H9 (cell line): Measurements from ENCODE around the gene DNHD1. TPM values are rescaled to one million over a fixed set of nuclear protein-coding genes. Genes with fewer than 3 reads are reported as not detected.

ENCODE experiments used
- DNase-seq: peaks from one replicate; pipeline ENCODE4 v3.0.0-alpha.2; 2017
- H2AFZ ChIP-seq: one replicate; pipeline ENCODE4 v1.6.1; 2013; ENCODE audit warnings: mild to moderate bottlenecking, low read length, control low read depth, moderate library complexity
- H2AK5ac ChIP-seq: 2 replicates; pipeline ENCODE4 v1.6.1; 2013; ENCODE audit warnings: low read length, control low read depth, mixed read lengths; ENCODE audit not compliant: insufficient read length
- H2BK120ac ChIP-seq: one replicate; pipeline ENCODE4 v1.6.1; 2013; ENCODE audit warnings: low read depth, mild to moderate bottlenecking, low read length, control low read depth, inconsistent platforms; ENCODE audit not compliant: poor library complexity, severe bottlenecking
- H2BK12ac ChIP-seq: 2 replicates; pipeline ENCODE4 v1.6.1; 2013; ENCODE audit warnings: low read length, control low read depth, mixed read lengths, low read depth; ENCODE audit not compliant: insufficient read length
- H2BK15ac ChIP-seq: 2 replicates; pipeline ENCODE4 v1.6.1; 2013; ENCODE audit warnings: low read depth, low read length, control low read depth
- H2BK20ac ChIP-seq: one replicate; pipeline ENCODE4 v1.6.1; 2013; ENCODE audit warnings: low read depth, mild to moderate bottlenecking, low read length, control low read depth, inconsistent platforms; ENCODE audit not compliant: poor library complexity, severe bottlenecking
- H2BK5ac ChIP-seq: 2 replicates; pipeline ENCODE4 v1.6.1; 2013; ENCODE audit warnings: low read length, control low read depth, mixed read lengths; ENCODE audit not compliant: insufficient read length
- H3K14ac ChIP-seq: 2 replicates; pipeline ENCODE4 v1.6.1; 2013; ENCODE audit warnings: low read length, control low read depth; ENCODE audit not compliant: insufficient read depth
- H3K18ac ChIP-seq: 2 replicates; pipeline ENCODE4 v1.6.1; 2013; ENCODE audit warnings: low read depth, mild to moderate bottlenecking, mixed read lengths, low read length, control low read depth; ENCODE audit not compliant: insufficient read length
- H3K23ac ChIP-seq: 2 replicates; pipeline ENCODE4 v1.6.1; 2013; ENCODE audit warnings: low read length, control low read depth, mixed read lengths, low read depth; ENCODE audit not compliant: insufficient read length
- H3K23me2 ChIP-seq: 2 replicates; pipeline ENCODE4 v1.6.1; 2013; ENCODE audit warnings: low read depth, mild to moderate bottlenecking, mixed read lengths, low read length, control low read depth; ENCODE audit not compliant: insufficient read length, poor library complexity, severe bottlenecking
- H3K27ac ChIP-seq: 2 replicates; pipeline ENCODE4 v1.5.1; 2013; ENCODE audit warnings: low read length, control low read depth, mixed read lengths, low read depth; ENCODE audit not compliant: insufficient read length
- H3K27me3 ChIP-seq: 2 replicates; pipeline ENCODE4 v1.6.1; 2013; ENCODE audit warnings: low read length, control low read depth, inconsistent platforms; ENCODE audit not compliant: insufficient read depth
- H3K4ac ChIP-seq: 2 replicates; pipeline ENCODE4 v1.6.1; 2013; ENCODE audit warnings: low read depth, mild to moderate bottlenecking, control low read depth, inconsistent platforms, low read length, moderate library complexity
- H3K4me1 ChIP-seq: 2 replicates; pipeline ENCODE4 v1.6.1; 2013; ENCODE audit warnings: low read length, control low read depth, inconsistent platforms; ENCODE audit not compliant: insufficient read depth
- H3K4me2 ChIP-seq: 2 replicates; pipeline ENCODE4 v1.6.1; 2013; ENCODE audit warnings: low read length, control low read depth, mixed read lengths; ENCODE audit not compliant: insufficient read length, insufficient read depth
- H3K56ac ChIP-seq: 2 replicates; pipeline ENCODE4 v1.6.1; 2013; ENCODE audit warnings: low read depth, mild to moderate bottlenecking, mixed read lengths, low read length, control low read depth; ENCODE audit not compliant: insufficient read length
- H3K79me1 ChIP-seq: 2 replicates; pipeline ENCODE4 v1.6.1; 2013; ENCODE audit warnings: low read depth, mild to moderate bottlenecking, moderate library complexity, low read length, control low read depth, inconsistent platforms; ENCODE audit not compliant: insufficient read depth, poor library complexity, severe bottlenecking
- H3K79me2 ChIP-seq: 2 replicates; pipeline ENCODE4 v1.6.1; 2013; ENCODE audit warnings: low read length, control low read depth, inconsistent platforms; ENCODE audit not compliant: insufficient read depth
- H3K9ac ChIP-seq: 2 replicates; pipeline ENCODE4 v1.6.1; 2013; ENCODE audit warnings: low read length, control low read depth, mixed read lengths; ENCODE audit not compliant: insufficient read length; ENCODE audit errors: extremely low read depth
- H3K9me3 ChIP-seq: one replicate; pipeline ENCODE4 v1.6.1; 2013; ENCODE audit warnings: low read depth, low read length, inconsistent platforms; ENCODE audit not compliant: control insufficient read depth
- H3T11ph ChIP-seq: one replicate; pipeline ENCODE4 v1.6.1; 2013; ENCODE audit warnings: mild to moderate bottlenecking, low read length, control low read depth, inconsistent platforms
- H4K20me1 ChIP-seq: one replicate; pipeline ENCODE4 v1.6.1; 2013; ENCODE audit not compliant: control insufficient read depth, insufficient read length, insufficient read depth
- H4K5ac ChIP-seq: 2 replicates; pipeline ENCODE4 v1.6.1; 2013; ENCODE audit warnings: low read depth, mild to moderate bottlenecking, mixed read lengths, low read length, control low read depth; ENCODE audit not compliant: insufficient read length
- H4K8ac ChIP-seq: replicated peaks from 2 replicates; pipeline ENCODE4 v1.6.1; 2013; ENCODE audit warnings: low read length, control low read depth, mixed read lengths, low read depth; ENCODE audit not compliant: insufficient read length
- H4K91ac ChIP-seq: 2 replicates; pipeline ENCODE4 v1.6.1; 2013; ENCODE audit warnings: low read depth, mild to moderate bottlenecking, moderate library complexity, mixed read lengths, low read length, control low read depth; ENCODE audit not compliant: insufficient read length
- H3K27ac Mint-ChIP-seq, 3 experiments: 2 replicates in 2 of 3; 3 replicates in 1 of 3; pipeline ENCODE4 v1.8.0; 2020 to 2021; ENCODE audit warnings: mixed read lengths in 3 of 3, mild to moderate bottlenecking in 1 of 3, moderate library complexity in 1 of 3
- H3K27me3 Mint-ChIP-seq: 2 replicates; pipeline ENCODE4 v1.8.0; 2021; ENCODE audit warnings: low read depth, mild to moderate bottlenecking, moderate library complexity, mixed read lengths
- H3K36me3 Mint-ChIP-seq, 3 experiments: 2 replicates in 2 of 3; 3 replicates in 1 of 3; pipeline ENCODE4 v1.8.0; 2020 to 2021; ENCODE audit warnings: low read depth in 3 of 3, mixed read lengths in 3 of 3; ENCODE audit not compliant: insufficient read depth in 1 of 3
- H3K4me1 Mint-ChIP-seq, 2 experiments: 2 replicates each; pipeline ENCODE4 v1.8.0; 2020; ENCODE audit warnings: mixed read lengths in 2 of 2
- H3K4me3 Mint-ChIP-seq, 2 experiments: 2 replicates in 1 of 2; 3 replicates in 1 of 2; pipeline ENCODE4 v1.8.0; 2020 to 2021; ENCODE audit warnings: mild to moderate bottlenecking in 2 of 2, mixed read lengths in 2 of 2, moderate library complexity in 1 of 2
- H3K9me3 Mint-ChIP-seq, 2 experiments: 2 replicates in 1 of 2; 3 replicates in 1 of 2; pipeline ENCODE4 v1.8.0; 2020; ENCODE audit warnings: mild to moderate bottlenecking in 2 of 2, mixed read lengths in 2 of 2, moderate library complexity in 1 of 2
- WGBS: extraction: QIAGEN DNeasy Blood & Tissue Kit; methylation state at CpG from one replicate; pipeline ENCODE4 v1.1.7; 2013; ENCODE audit warnings: missing lambda C conversion rate, low lambda C conversion rate, mixed read lengths; ENCODE audit not compliant: insufficient read length; ENCODE audit errors: extremely low coverage; 5-methylcytosine and 5-hydroxymethylcytosine counted together
- total RNA-seq: library from RNA; stranded (reverse); gene quantifications from 2 replicates; pipeline ENCODE4 v1.2.1, GENCODE V29; 2021
- TF ChIP-seq, protein P1 (sequence below): fragments of 200-600 bp; sonication (generic); conservative IDR thresholded peaks from 3 replicates; pipeline ENCODE4 v1.8.0; 2021; ENCODE audit warnings: antibody characterized with exemption, mild to moderate bottlenecking

DNHD1 gene
- total RNA-seq, 1 experiment from 2014 or later: 3.5 TPM

DNA sequence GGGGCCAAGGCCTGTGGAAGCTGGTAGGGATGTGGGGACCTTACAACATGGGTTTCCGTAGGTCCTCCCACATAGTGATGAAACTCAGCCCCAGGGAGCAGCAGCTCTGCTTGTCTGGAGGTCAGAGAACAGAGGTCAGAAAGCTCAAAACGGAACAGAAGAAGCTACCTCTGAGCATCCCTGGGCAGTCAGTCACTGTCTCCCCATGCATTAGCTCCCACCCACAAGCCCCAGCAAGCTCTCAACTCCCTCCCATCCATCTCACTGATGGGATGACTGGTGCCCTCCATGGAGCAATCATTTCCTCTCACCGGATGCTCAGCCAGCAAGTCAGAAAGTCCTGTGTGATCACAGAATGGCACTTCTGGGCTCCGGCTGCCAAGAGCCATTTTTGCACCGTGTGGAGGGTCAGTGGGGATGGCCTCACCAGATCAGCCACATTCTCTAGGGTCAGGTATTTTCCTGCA is 120.3 kb downstream of the DNHD1 start:
- Histone ChIP-seq H3K4ac (no peak overlapping the region), H2BK12ac (no peak overlapping the region), H3K14ac (no peak overlapping the region), H3K23me2 (peaks cover 14% of the 10 kb centered on the region), H4K8ac (no peak overlapping the region), H3K4me2 (no peak overlapping the region), H3K56ac (no peak overlapping the region), H4K5ac (no peak overlapping the region), H3K9me3 (no peaks in the 10 kb centered on the region), H3K9ac (no peak overlapping the region), H3T11ph (no peak overlapping the region), H3K79me1 (no peaks in the 10 kb centered on the region), H2BK5ac (no peak overlapping the region), H3K79me2 (no peaks in the 10 kb centered on the region), H3K27ac (no peak overlapping the region), H4K91ac (no peak overlapping the region), H2BK15ac (no peak overlapping the region), H2BK120ac (no peak overlapping the region), H3K27me3 (no peaks in the 10 kb centered on the region), H2BK20ac (no peak overlapping the region), H2AFZ (no peak overlapping the region), H3K18ac (no peak overlapping the region), H3K23ac (no peak overlapping the region), H4K20me1 (no peaks in the 10 kb centered on the region), H2AK5ac (no peak overlapping the region), H3K4me1 (no peaks in the 10 kb centered on the region)
- WGBS: no CpG with 5 or more reads among the region's 5 CpGs
- DNase-seq: no peak
- Mint-ChIP-seq H3K27ac (no peak overlapping the region), H3K27me3 (no peaks in the 10 kb centered on the region), H3K36me3 (peaks cover 3 to 20% (median 10%) of the 10 kb centered on the region in 3 experiments; a peak in 6 of 7 replicates), H3K9me3 (no peaks in the 10 kb centered on the region), H3K4me1 (no peaks in the 10 kb centered on the region; a peak in 2 of 4 replicates), H3K4me3 (no peak overlapping the region; a peak in 2 of 5 replicates)
- TF ChIP-seq, protein P1, sequence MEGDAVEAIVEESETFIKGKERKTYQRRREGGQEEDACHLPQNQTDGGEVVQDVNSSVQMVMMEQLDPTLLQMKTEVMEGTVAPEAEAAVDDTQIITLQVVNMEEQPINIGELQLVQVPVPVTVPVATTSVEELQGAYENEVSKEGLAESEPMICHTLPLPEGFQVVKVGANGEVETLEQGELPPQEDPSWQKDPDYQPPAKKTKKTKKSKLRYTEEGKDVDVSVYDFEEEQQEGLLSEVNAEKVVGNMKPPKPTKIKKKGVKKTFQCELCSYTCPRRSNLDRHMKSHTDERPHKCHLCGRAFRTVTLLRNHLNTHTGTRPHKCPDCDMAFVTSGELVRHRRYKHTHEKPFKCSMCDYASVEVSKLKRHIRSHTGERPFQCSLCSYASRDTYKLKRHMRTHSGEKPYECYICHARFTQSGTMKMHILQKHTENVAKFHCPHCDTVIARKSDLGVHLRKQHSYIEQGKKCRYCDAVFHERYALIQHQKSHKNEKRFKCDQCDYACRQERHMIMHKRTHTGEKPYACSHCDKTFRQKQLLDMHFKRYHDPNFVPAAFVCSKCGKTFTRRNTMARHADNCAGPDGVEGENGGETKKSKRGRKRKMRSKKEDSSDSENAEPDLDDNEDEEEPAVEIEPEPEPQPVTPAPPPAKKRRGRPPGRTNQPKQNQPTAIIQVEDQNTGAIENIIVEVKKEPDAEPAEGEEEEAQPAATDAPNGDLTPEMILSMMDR: no peak
